Stimulated activated CD4-positive, alpha-beta T cell treated with anti-CD3 and anti-CD28 coated beads, Interleukin-1b, Interleukin-23, amount 100 ng/mL, for 24 hours (primary cell): ENCODE results near the gene LECT2.

Experiments
- DNase-seq, 4 experiments: peaks; one replicate each; pipeline ENCODE4 v3.0.0-alpha.2; 2020; ENCODE audit warnings: low read depth in 4 of 4, low spot score in 1 of 4

Gene LECT2

DNA sequence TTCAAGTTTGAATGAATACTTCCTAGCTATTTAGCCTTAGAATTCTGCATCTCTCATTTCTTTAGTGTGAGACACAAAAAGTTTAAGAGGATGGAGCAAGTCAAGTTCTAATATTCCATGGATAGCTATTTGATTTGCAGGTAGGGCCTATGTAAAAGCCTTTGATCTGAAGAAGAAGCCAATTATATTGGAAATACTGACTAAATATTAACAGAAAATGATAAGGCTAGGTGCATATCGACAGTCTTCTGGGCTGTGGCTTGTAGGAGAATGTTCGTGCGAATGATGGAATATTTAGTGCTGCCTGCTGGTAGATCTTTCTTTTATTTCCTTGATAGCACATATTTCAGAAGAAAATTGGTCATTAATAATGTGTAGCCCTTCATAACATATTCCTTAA is at the start of gene LECT2:
LECT2 (minus strand) TSS at position 85 of the 400 bp plus-strand sequence. CDS start 150 bp downstream, outside the sequence.
- no peak for DNase-seq

DNA sequence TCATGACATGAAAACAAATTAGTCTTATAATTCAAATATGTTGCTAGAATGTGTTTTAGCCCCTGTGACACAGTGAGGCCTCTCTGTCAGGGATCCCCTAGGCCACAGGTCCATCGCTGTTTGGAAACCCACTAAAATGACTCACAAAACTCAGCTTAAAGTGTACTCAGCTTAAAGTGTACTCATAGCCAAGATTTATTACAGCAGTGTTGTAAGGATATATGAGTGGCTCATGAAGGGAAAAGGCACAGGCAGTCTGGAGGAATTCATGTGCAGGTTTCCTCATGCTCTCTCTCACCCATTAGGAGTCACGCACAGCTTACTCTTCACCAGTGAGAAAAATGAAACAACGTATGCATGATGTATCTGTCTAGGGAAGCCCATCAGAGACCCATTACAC is 49.7 kb upstream of the LECT2 start:
- DNase-seq = no peak

DNA sequence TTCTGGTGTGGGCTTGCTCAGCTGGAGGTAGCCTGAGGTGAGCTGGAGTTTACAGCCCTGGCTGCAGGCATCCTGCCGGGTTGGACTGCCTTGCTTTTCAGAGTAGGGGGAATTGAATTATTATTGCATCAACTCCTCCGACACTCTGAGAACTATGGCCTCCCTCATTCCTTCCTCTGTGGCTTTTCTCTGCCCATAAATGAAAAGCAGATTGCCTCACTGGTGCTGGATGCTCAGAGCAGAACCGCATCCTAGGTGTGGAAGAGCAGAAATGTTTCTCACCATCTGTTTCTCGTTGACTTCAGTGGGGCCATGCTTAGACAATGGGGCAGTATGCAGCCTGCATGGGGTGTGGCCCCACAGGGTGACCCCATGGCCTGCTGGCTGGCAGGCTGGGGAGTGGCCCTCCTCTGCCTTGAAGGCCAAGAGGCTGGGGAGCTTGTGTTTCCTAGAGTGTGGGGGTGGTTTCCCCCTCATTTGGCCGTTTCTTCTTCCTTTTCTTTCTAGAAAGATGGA is 46.7 kb upstream of the LECT2 start:
- no peak for DNase-seq

DNA sequence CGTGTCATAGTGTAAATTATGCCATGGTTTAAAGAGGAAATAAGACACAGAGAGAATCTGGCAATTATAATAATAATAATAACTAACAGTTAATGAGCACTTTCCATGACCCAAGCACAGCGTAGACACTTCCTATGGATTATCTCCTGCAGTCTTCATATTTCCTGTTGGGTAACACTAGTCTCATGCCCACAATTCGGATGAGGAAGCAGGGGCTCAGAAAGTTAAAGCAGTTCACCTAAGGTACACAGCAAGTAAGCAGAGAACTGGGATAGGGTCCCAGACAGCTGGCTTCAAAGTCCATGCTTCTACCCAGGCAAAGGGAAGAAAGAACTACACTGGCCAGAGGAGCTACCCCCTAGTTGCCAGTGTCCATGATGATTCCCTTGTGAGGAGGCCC is 46.1 kb upstream of the LECT2 start:
- DNase-seq = no peak

DNA sequence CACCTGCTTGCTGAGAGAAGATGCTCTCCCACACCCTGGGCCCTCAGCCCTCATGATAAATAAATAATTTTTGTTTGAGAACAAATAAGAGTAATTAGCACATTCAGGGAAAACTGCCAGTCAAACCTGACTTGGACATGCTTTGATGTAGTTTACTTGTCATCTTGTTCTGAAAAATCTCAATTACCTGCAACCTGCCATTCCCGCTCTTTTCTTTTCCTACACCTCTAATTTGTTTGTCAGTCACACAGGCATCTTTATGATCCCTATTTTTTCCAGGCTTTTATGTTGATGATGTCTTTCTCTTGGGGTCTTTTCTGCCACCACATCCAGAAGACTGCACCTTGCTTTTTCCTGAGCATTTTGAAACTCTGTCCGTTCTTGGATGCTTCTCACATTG is 45.4 kb upstream of the LECT2 start:
- DNase-seq = no peak

DNA sequence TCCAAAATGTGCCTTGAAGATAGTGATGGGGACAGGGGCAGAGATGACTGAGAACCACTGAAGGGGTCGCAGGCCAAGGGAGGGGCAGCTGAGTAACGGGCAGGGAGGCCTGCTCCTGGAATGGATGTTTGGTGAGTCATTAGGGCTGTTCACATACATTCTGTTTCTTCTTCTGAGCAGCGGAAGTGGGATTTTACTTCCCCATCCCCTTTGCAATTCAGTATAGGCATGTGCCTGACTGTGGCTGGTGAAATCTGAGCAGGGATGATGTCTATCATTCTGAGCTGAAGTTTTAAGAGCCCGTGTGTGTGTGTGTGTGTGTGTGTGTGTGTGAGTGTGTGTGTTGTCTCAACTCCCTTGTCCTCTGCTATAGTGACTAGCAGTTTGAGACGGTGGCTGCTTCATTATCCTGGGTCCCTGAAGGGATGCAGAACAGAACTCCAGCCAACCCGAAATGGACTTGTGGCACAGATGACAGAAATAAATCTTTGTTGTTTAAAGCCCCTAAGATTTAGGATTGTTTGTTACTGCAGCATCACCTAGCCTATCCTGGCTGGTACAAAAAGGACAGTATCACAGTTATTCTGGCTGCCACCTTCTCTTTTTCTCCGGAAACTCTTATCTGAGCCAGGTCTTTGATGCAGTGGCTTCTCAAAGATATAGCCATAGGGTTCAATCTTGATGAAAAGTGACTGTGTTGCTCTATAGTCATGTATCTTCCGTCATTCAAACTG is 44.8 kb upstream of the LECT2 start:
- no peak for DNase-seq

DNA sequence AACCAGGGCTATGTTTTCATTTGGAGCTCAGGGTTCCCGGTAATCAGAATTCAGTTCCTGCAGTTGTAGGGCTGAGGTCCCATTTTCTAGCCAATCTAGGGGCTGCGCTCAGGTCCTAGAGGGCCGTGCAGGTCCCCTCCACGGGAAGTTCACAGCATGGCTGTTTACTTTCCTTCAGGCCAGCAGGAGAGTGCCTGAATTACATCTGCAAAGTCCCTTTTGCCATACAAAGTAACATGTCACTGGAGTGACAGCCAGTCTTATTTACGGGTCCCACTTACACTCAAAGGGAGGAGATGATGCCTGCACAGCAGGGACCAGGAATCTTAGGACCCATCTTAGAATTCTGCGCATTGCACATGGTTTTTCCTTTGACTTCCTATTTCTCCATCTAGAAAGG is 44.1 kb upstream of the LECT2 start:
- no peak for DNase-seq

DNA sequence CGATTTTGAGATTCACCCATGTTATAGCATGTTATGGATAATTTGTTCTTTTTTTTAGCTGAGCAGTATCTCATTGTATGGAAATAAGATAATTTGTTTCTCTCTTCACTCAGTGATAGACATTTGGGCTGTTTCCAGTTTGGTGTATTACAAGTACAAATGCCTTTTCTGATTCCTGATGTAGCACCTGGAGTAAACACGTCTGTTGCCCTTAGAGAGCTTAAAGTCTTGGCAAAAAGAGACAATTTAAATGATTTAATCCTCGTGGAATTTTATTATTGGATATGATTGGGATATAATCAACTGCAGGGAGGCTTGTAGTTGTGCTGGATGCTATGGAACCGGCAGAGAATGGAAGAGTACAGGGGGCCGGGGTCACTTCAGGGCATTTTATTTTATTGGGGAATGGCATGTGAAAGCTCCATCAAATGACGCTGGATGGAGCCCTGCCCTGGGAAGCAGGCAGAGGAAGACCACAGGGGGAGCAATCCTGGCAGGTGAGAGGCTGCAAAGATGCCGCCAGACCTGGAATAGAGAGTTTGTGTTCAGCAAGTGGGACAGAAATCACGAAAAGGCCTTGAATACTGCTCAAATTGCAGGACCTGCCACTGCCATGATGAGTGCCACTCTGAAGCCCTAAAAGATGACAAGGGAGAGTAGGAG is 43.0 kb upstream of the LECT2 start:
- DNase-seq = no peak

DNA sequence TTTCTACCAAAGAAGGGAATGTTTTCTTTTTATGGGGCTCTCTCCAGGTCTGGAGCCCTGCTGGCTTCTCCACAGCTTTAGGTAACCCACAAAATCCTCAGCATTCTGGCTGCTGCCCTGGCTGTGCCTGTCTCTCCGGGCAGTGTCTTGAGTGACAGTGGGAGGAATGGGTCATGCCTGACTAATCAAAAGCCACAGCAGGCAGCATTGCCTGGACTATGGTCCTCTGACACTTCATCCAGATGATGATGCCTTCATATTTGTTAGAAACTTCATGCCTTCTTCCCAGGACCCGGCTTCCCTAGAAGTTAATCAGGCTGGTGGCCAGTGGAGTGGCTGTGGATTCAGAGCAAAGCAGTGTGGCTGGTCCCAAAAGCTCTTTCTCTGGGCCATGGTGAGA is 41.8 kb upstream of the LECT2 start:
- DNase-seq = no peak

DNA sequence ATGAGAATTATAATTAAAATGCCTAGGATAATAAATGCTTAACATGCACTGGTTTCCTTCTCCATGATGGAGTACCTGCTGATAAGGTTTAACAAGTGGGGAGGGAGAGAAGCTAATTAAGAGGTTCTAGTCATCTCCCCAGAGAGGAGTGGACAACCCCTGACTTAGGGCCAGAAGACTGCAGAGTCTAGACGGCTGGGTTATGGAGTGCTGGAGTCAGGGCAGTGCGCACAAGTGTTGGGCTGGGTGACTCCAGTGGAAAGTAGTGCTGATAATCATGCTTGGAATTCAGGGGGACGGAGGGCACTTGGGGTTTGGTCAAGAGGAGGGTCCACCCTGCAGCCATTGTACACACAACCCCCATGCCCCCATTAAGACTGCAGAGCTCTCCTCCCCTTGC is 41.2 kb upstream of the LECT2 start:
- DNase-seq = no peak

DNA sequence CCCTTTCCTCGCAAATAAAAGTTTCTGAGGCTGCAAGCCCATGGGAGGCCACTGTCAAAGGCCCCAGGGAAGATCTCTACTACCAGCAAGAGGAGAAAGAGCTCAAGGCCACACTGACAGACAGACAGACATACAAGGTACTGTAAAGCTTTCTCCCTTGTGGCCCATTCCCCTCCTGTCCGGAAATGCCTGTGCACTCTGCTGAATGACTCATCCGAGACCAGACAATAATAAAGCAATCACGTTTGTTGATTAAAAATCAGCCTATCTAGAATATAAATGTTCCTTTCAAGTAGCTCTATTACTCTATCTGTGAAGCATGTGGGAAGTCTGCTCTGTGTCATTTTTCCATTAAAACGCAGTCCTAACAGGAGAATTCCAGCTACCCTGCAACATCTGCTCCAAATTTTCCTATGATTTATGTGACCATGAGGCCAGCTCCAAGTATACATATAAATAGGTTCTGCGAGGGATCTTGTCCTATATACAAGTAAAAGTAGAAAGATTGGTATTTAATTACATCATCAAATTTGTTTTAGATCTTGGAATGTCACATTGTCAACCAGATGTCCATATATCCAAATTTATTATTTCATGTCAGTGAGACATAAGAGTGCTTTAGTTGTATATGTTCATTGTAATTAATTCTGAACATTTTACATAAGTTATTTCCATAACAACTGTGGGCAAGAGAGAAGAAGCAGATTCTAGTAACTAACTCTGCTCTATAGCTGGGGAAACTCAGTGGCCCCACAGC is 39.3 kb upstream of the LECT2 start:
- no peak for DNase-seq

DNA sequence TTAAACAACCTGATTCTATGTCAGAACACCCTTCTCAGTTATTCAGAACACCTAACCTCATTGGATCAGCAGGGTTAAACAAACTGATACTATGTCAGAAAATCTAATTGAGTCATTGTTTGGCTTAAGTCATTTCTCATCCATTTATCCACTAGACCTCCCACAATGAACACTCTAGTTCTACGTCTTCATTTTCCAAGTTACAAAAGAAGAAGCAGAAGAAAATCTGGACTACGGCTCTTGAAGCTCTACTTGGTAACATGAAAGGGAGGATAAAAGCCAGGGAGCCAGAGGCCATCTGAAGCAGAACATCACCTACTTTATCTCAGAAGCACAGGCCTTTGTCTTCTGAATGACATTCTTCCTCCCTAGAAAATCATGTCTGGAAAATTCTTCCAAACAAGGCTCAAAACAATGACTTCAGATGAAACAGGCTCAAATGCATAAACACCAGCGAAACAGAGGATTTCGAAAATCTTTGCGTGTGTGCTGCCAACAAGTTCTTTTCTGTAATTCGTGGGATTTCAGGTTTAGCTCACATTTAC is 38.6 kb upstream of the LECT2 start:
- DNase-seq = no peak

DNA sequence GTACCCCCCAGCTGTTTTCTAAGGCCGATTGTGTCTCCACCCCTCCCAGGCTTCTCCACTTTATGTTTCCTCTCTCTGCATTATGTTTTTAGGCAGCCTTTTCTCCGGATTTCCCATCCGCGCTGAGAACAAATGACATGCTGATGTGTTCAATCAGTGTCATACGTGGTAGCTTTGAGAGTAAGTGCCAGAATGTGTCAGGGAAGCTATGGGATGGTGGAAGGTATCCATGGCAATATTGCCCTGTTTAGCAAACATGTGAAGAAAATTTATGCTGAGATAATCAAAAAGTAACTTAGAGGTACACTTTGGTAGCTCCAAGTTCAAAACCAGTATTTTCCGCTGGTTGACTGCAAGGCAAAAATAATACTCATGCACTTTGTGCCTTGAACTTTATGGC is 36.6 kb upstream of the LECT2 start:
- DNase-seq = no peak

DNA sequence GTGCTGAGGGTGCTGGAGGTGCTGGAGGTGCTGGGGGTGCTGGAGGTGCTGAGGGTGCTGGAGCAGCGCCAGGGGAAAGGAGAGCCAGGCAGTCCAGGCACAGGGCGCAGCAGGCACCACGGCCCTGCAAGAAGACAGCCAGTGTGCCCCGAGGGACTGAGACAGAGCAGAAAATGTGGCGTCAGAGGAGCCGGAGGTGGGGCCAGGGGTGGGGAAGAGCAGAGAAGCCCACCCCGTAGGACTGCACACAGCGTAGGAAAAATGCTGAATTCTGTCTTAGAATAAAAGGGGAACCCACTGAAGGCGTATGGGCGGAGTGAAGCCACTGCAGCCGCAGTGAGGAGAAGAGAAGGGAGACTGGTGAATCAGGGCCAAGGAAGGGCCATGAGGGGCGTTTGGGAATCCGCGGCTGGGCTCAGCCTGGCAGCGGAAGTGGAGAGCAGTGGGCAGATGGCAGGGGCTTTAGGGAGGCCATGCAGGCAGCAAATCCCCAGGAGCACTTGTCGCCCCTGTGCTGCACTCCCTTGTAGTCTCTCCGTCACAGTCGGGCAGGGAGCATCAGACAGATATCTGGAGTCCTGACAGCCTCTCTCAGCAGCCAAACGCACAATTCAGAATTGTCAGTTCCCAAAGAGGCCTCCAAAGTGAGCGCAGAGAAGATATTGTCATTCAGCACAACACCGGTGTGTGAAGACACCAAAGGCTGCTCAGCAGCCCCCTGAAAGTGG is 35.9 kb upstream of the LECT2 start:
- no peak for DNase-seq

DNA sequence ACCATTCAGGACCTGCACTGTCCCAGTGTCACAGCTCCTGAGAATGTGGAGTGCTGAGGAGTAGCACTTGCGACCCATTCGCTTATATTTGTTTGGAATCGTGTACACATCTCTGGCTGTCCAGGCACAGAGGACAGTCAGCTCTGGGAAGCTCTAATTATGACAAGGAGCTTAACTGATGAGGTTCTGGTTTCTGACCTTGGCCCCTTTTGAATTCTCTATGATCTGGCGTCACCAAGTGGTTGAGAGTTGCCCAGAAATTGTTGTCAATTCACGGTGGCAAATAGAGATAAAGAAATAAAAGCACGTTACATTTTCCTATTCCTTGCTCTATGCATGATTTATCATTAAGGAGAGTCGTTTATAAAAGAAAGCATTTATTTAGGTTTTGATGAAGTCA is 34.9 kb upstream of the LECT2 start:
- no peak for DNase-seq

DNA sequence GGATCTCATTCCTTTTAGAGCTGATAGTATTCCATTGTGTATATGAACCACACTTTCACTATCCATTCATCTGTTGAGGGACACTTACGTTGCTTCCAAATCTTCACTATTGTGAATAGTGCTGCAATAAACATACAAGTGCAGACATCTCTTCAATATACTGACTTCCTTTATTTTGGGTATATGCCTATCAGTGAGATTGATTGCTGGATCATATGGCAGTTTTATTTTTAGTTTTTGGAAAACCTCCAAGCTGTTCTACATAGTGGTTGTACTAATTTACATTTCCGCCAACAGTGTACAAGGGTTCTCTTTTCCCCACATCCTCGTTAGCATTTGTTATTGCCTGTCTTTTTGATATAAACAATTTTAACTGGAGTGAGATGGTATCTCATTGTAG is 33.8 kb upstream of the LECT2 start:
- no peak for DNase-seq

DNA sequence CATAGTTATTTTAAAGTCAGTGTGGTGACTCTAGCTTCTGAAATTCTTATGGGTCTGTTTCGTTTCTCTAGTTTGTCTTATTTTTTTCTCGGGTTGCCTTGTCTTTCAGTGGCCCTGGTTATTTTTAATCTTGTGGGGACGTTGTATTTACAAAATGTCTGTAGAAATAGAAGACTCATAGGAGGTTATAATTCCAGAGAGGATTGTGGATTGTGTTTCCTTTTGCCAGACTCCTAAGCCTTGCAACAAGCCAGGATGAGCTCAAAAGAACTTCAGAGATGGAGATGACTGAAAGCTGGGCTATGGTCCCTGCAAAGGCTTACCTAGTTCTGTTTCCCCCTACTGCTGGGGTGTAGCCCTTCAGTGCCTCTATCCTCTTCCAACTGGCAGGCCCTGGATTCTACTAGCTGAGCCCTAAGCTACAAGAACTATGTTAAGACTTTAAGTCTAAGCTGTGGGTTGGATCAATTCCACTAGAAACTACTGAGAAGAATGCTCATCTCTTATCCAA is 32.2 kb upstream of the LECT2 start:
- no peak for DNase-seq

DNA sequence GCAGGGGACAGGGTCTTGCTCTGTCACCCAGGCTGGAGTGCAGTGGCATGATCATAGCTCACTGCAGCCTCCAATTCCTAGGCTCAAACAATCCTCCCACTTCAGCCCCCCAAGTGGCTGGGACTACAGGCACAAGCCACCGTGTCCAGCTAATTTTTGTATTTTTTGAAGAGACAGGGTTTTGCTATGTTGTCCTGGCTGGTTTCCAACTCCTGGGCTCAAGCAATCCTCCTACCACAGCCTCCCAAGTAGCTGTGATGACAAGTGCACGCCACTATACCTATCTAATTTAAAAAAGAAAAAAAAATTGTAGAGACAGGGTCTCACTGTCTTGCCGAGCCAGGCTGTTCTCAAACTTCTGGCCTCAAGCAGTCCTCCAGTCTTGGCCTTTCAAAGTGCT is 31.6 kb upstream of the LECT2 start:
- no peak for DNase-seq

DNA sequence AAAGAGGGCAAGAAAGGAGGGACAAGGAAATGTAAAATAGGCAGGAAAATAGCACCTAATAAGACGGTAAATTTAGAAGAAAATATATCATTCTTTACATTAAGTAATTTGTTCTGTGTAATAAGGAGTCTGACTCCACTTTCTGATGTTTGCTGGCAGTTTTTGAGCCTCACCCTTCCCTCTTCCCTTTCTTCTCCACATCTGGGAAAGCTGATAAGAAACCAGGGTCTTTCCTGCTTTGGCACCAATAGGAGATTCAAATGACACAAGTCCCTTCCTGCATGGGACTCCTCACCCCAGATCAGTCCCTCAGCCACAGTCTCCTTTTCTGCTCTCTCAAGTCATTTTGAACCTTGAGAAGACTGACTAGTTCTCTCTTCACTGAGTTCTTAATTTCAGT is 31.2 kb upstream of the LECT2 start:
- DNase-seq = no peak

DNA sequence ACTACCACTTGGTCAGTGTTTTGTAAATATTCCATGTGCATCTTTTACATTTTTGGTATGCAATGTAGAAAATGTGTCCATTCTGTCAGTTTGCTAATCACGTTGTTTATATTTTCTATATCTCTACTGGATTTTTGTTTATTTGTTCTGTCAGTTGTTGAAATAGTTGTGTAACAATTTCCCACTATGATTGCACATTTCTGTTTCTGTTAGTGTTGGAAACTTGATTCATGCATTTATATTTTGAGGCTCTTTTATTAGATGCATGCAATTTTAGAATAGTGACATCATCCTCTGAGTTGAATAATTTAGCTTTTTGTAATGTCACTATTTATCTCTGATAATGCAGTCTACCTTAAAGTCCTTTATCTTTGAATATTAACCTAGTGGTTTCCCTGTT is 25.8 kb upstream of the LECT2 start:
- no peak for DNase-seq

DNA sequence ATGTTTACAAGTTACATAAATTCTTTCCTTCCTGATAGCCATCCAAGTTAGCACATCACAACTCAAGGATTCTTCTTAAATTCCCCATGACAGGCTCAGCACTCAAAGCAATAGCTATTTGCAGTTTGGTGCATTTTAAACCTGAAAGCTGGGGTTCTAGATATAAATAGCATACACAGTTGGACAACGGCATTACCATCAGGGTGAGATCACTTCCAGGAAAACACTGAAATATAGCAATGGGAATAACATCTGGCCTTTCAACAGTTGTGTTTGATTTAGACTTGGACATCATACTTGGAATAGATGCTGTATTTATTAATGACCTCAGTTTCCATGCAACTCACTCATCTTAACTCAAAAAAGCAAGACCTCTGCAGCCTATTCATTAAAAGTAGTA is 24.7 kb upstream of the LECT2 start:
- DNase-seq = no peak
